ENCODE data around the gene TOLLIP.

Gene TOLLIP

DNA sequence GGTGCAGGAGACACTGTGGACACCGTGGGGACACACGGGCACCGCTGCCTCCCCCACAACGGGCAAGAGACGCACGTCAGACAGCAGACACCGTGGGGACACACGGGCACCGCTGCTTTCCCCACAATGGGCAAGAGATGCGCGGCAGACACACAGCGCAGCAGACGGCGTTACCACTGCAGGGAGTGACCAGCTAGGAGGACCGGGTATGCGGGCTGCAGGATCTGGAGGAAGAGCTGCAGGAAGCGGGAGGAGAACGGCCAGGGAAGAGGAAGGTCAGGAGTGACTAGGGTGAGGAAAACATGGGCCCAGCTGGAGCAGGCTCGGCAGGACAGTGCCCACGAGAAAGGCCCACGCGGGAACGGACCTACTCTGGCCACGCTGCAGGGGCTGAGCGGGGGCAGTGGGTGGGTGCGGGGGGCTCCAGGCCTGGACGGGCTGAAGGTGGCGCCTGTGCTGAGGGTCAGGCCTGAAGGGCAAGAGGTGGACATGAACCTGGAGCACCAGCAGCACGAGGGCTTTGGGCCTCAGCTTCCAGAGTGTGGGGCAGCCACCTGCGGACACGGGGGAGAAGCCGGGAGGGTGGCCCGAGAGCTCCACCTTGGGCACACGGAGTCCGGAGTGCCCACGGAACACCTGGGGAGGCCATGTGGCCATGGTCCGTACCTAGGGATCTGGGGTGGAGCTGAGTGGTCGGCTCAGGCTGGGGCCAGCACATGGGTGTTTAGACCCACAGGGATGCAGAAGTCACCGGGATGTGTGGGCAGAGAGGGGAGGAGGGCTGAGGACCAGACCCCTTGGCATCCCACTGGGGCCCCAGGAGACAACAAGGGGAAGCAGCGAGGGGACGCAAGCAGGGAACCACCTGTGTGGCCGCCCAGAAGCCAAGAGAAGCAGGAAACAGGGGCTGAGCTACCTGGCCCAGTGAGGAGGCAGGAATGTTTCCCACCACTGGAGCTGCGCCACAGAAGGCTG, 16.5 kb downstream of the TOLLIP start:
- no peaks in the 10 kb centered on the region for H3K4me1 ChIP-seq (ENCODE audit: insufficient read depth, low read length)
- no peaks in the 10 kb centered on the region for H3K9me3 ChIP-seq (ENCODE audit: insufficient read depth, low read depth, low read length)
- H3K4me3 ChIP-seq (ENCODE audit: low read length): no peak overlapping the region
- no peaks in the 10 kb centered on the region for H3K27me3 ChIP-seq (ENCODE audit: insufficient read depth, low read length)
- no peak overlapping the region for H3K9ac ChIP-seq (ENCODE audit: low read depth, low read length)
- H3K36me3 ChIP-seq (ENCODE audit: insufficient read depth, low read depth, low read length): peaks cover 17% of the 10 kb centered on the region; the same call in 1 of the 2 replicates
- no peak overlapping the region for H3K27ac ChIP-seq (ENCODE audit: low read length)

DNA sequence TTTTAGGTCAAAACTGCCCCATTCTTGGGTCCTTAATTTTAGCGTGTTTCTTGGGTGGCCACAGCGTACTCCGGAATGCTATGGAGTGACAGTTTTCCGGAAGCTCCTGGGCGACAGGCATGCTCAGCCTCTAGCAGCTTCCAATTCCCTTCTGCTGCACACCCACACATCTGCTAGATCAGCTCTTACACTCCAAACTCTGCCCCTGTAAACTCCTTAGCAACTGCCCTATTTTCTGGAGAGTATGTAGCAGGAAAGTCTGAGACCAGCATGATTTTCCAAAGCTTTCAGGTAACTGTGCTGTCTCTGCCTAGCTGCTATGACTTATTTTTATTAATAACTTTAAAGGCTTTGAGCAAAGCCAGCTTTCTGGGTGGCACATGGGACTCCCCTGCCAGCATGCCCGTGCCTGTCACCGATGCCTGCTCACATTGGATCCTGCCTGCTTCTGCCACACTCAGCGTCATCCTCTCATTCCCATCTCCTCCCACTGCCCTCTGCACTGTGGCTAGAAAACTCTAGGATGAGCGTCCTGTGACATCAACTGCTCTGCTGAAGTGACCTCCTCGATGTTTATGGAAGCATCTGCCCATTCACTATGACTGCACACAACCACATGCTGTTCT, 17.3 kb downstream of the TOLLIP start:
- H3K9ac ChIP-seq (ENCODE audit: low read depth, low read length): no peak overlapping the region
- no peaks in the 10 kb centered on the region for H3K27me3 ChIP-seq (ENCODE audit: insufficient read depth, low read length)
- no peak overlapping the region for H3K4me3 ChIP-seq (ENCODE audit: low read length)
- no peaks in the 10 kb centered on the region for H3K9me3 ChIP-seq (ENCODE audit: insufficient read depth, low read depth, low read length)
- peaks cover 17% of the 10 kb centered on the region; the same call in 1 of the 2 replicates for H3K36me3 ChIP-seq (ENCODE audit: insufficient read depth, low read depth, low read length)
- H3K27ac ChIP-seq (ENCODE audit: low read length): no peak overlapping the region
- no peaks in the 10 kb centered on the region for H3K4me1 ChIP-seq (ENCODE audit: insufficient read depth, low read length)

DNA sequence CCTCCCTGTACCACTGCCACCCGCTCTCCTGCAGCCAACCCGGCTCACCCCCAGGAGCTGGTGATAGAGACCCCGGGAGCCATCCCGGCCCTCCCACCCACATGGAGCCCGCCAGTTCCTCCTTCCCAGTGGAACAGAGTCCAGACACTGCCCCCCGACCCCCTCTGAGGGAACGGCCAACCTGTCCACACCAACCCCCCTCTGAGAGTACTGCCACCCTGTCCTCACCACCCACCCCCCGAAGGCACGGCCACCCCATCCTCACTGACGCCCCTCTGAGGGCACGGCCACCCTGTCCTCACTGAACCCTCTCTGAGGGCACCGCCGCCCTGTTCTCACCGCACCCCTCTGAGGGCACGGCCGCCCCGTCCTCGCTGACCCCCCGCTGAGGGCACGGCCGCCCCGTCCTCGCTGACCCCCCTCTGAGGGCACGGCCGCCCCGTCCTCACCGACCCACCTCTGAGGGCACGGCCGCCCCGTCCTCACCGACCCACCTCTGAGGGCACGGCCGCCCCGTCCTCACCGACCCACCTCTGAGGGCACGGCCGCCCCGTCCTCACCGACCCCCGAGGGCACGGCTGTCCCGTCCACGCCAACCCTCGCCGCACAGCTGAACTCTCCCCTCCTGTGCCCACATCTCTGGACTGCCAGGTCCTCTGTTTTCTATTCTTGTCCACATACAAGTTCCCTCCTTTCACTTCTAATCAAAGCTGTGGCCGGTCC, 18.0 kb downstream of the TOLLIP start:
- Histone ChIP-seq H3K9ac (ENCODE audit: low read depth, low read length) (no peak overlapping the region), H3K4me1 (ENCODE audit: insufficient read depth, low read length) (no peaks in the 10 kb centered on the region), H3K27me3 (ENCODE audit: insufficient read depth, low read length) (no peaks in the 10 kb centered on the region), H3K27ac (ENCODE audit: low read length) (no peak overlapping the region), H3K36me3 (ENCODE audit: insufficient read depth, low read depth, low read length) (peaks cover 22% of the 10 kb centered on the region; the same call in 1 of the 2 replicates), H3K9me3 (ENCODE audit: insufficient read depth, low read depth, low read length) (no peaks in the 10 kb centered on the region), H3K4me3 (ENCODE audit: low read length) (no peak overlapping the region)

DNA sequence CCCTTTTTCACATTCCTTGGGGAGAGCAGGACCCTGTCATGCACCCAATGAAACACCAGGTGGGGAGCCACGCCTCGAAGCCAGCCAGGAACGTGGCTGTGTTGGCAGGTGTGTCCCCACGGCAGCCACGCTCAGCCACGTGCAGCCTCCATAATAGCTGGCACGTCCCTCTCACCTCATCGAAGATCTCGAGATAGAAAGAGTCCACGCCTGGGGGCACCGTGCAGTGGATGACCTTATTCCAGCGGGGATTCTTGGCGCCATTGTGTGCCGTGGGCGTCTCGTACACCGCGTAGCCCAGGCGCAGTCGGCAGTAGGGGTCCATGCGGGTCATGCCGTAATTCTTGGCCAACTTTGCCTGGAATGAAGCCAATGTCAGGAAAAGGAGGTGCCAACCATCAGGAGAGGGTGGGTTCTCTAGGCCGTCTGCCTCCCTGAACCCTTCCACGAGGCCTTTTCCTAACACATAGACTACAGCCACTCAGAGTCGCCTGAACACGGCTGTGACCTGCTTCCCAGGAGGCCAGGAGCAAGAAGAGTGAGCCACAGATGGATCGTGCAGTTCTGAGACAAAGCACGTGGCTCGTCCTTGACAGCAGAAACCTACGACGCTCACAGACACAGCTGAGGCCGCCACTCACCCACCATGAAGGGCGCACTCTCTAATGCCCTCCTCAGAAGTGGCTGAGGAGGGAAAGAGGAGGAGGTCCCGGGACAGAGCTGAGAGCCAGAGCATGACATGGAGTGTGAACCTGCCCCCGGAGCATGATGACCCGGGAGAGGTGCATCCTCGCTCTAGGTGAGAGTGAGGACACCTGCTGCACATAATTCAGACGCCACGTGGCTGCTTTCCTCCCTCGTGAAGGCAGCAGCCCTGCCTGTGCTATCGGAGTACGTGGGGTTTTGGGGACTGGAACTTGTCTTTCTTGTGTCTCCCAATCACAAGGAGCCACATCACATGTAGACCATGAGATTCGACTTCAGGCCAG, 19.1 kb downstream of the TOLLIP start:
- H3K36me3 ChIP-seq (ENCODE audit: insufficient read depth, low read depth, low read length): peaks cover 33% of the 10 kb centered on the region
- H3K9me3 ChIP-seq (ENCODE audit: insufficient read depth, low read depth, low read length): no peaks in the 10 kb centered on the region
- no peaks in the 10 kb centered on the region for H3K27me3 ChIP-seq (ENCODE audit: insufficient read depth, low read length)
- no peak overlapping the region for H3K4me3 ChIP-seq (ENCODE audit: low read length)
- H3K4me1 ChIP-seq (ENCODE audit: insufficient read depth, low read length): no peaks in the 10 kb centered on the region
- no peak overlapping the region for H3K27ac ChIP-seq (ENCODE audit: low read length)
- H3K9ac ChIP-seq (ENCODE audit: low read depth, low read length): no peak overlapping the region

DNA sequence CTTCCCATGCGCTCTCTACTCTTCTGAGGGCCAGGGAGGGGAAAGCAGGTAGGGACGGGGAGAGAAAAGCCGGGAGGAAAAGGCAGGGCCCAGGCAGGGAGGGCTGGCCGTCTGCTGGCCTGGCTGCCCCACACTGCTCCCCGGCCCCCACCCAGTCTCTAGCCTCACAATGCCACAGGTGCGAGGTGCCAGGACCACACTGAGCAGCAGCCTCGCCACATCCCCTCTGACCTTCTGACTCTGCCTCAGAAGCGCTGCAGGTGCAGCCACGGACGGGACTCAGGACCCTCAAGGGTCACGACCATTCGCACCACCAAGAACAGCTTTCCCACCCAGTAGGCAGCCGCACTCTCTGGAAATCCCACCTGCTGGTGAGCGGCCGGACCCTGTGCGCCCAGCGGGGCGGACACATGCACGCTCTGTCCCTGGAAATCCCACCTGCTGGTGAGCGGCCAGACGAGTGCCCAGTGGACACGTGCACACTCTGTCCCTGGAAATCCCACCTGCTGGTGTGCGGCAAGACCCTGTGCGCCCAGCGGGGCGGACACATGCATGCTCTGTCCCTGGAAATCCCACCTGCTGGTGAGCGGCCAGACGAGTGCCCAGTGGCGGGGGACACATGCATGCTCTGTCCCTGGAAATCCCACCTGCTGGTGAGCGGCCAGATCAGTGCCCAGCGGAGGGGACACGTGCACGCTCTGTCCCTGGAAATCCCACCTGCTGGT, 20.1 kb downstream of the TOLLIP start:
- Histone ChIP-seq H3K27me3 (ENCODE audit: insufficient read depth, low read length) (no peaks in the 10 kb centered on the region), H3K9me3 (ENCODE audit: insufficient read depth, low read depth, low read length) (no peaks in the 10 kb centered on the region), H3K9ac (ENCODE audit: low read depth, low read length) (no peak overlapping the region), H3K27ac (ENCODE audit: low read length) (no peak overlapping the region), H3K36me3 (ENCODE audit: insufficient read depth, low read depth, low read length) (peaks cover 38% of the 10 kb centered on the region), H3K4me3 (ENCODE audit: low read length) (no peak overlapping the region), H3K4me1 (ENCODE audit: insufficient read depth, low read length) (no peaks in the 10 kb centered on the region)

DNA sequence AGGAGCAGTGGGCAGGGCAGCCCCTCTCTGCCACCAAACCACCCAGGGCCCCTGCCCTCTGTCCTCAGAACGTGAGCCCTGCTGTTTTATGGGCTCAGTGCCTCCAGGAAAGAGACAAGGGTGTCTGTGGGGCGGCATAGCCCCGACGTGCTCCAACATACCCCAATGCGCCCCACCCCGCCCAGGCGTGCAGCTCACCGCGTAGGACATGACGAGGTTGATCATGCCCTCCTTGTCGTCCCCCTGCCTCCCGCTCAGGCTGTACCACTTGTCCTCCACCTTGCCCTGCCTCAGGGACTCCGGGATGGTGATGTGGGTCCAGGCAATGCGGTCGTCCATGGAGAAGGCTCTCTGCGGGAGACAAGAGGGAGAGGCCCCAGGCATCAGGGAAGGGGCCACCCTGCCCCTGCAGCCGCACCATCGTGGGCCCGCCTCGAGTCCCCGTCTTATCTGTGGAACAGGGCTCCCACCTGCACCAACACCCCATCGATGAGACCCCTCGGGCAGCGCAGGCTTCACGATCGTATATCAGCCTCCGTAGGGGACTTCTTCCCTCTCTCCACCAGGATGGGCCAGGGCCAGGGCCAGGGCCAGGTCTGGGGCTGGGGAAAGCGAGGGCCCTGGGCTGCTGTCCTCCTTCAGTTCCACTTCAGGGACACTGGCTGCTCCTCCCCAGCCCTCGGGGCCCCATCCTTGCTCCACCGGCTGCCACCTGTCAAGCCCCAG, 20.8 kb downstream of the TOLLIP start:
- H3K36me3 ChIP-seq (ENCODE audit: insufficient read depth, low read depth, low read length): peaks cover 38% of the 10 kb centered on the region
- H3K27ac ChIP-seq (ENCODE audit: low read length): no peak overlapping the region
- H3K27me3 ChIP-seq (ENCODE audit: insufficient read depth, low read length): no peaks in the 10 kb centered on the region
- no peak overlapping the region for H3K9ac ChIP-seq (ENCODE audit: low read depth, low read length)
- no peaks in the 10 kb centered on the region for H3K9me3 ChIP-seq (ENCODE audit: insufficient read depth, low read depth, low read length)
- no peaks in the 10 kb centered on the region for H3K4me1 ChIP-seq (ENCODE audit: insufficient read depth, low read length)
- H3K4me3 ChIP-seq (ENCODE audit: low read length): no peak overlapping the region

DNA sequence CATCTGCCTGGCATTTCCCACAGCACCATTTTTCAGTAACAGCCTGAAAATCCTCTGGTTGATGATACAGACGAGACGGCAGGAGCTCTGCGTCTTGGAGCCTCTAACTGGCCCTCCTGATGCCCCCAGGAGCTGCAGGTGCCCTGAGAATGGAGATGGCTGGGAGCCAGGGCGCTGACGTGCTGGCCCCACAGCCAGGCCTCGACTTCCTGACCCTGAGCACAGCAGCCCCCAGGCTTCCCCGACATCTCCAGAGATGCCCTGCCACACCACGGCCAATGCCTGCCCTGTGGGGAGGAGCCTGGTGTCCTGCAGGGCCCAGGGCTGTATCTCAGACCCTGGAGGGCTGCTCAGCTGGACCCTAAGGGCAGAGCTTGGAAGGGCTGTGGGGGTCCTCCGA, 21.5 kb downstream of the TOLLIP start:
- Histone ChIP-seq H3K4me1 (ENCODE audit: insufficient read depth, low read length) (no peaks in the 10 kb centered on the region), H3K36me3 (ENCODE audit: insufficient read depth, low read depth, low read length) (peaks cover 38% of the 10 kb centered on the region)

DNA sequence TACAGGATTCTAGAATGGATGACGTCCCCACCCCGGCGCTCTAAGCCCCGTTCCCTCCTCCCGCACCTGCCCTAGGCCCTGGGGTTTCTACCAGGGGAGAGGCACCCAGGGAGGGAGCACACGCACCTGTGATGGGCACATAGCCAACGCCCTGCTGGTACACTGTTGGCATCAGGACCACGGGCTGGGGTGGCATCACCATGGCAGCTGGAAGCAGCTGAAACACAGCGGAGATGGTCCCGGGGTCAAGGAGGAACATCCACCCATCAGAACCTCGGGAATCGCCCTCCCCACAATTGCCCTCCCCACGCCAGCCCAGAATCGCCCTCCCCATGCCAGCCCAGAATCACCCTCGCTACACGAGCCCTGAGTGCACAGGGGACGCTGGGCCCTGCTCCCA, 23.6 kb downstream of the TOLLIP start:
- Histone ChIP-seq H3K4me3 (ENCODE audit: low read length) (no peak overlapping the region), H3K27me3 (ENCODE audit: insufficient read depth, low read length) (no peaks in the 10 kb centered on the region), H3K36me3 (ENCODE audit: insufficient read depth, low read depth, low read length) (peaks cover 40% of the 10 kb centered on the region), H3K9ac (ENCODE audit: low read depth, low read length) (no peak overlapping the region), H3K4me1 (ENCODE audit: insufficient read depth, low read length) (no peaks in the 10 kb centered on the region), H3K27ac (ENCODE audit: low read length) (no peak overlapping the region), H3K9me3 (ENCODE audit: insufficient read depth, low read depth, low read length) (no peaks in the 10 kb centered on the region)

More for the DNA sequence above, 21.5 kb downstream of the TOLLIP start:
- Histone ChIP-seq H3K9me3 (ENCODE audit: insufficient read depth, low read depth, low read length) (no peaks in the 10 kb centered on the region), H3K27me3 (ENCODE audit: insufficient read depth, low read length) (no peaks in the 10 kb centered on the region), H3K4me3 (ENCODE audit: low read length) (no peak overlapping the region), H3K27ac (ENCODE audit: low read length) (no peak overlapping the region), H3K9ac (ENCODE audit: low read depth, low read length) (no peak overlapping the region)

DNA sequence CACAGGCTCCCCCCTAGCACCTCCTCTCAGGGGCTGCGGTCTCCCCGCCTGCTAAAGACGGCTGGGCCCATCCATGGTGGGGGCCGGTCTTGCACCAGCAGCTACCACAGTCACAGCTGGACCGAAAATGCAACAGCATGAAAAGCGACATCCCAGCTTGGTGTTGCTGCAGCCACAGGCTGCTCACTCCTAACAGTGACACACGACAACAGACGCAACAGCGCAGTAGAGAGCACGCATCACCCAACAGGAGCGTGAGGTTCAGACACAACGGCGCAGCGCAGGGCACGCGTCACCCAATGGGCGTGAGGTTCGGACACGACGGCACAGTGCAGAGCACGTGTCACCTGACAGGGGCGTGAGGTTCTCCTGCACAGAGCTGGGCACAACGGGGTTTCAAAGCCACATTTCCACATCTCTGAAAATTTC, 24.1 kb downstream of the TOLLIP start:
- H3K36me3 ChIP-seq (ENCODE audit: insufficient read depth, low read depth, low read length): peaks cover 37% of the 10 kb centered on the region
- H3K4me3 ChIP-seq (ENCODE audit: low read length): no peak overlapping the region
- no peak overlapping the region for H3K27ac ChIP-seq (ENCODE audit: low read length)

DNA sequence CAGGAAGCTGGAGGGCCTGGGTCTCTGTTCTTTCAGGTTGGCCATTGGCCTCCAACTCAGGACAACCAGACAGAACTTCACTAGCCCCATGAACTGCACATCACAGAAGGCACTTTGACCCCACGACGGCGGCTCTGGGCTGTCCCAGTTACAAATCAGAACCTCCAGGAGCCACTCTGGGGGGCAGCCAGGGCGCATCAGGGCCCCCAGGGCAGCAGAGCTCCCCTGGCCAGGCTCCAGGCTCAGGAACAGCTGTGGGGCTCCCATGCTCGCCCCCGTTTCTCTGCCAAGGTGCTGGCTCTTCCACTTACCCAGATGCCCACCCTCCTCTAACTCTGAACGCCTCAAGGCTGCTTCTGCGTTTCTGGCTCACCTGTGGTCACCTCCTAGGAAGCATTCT, 25.5 kb downstream of the TOLLIP start:
- H3K36me3 ChIP-seq (ENCODE audit: insufficient read depth, low read depth, low read length): peaks cover 26% of the 10 kb centered on the region
- no peak overlapping the region for H3K9ac ChIP-seq (ENCODE audit: low read depth, low read length)
- H3K9me3 ChIP-seq (ENCODE audit: insufficient read depth, low read depth, low read length): no peaks in the 10 kb centered on the region
- H3K27me3 ChIP-seq (ENCODE audit: insufficient read depth, low read length): no peaks in the 10 kb centered on the region
- H3K27ac ChIP-seq (ENCODE audit: low read length): no peak overlapping the region
- H3K4me1 ChIP-seq (ENCODE audit: insufficient read depth, low read length): no peaks in the 10 kb centered on the region
- no peak overlapping the region for H3K4me3 ChIP-seq (ENCODE audit: low read length)

More for the DNA sequence above, 24.1 kb downstream of the TOLLIP start:
- Histone ChIP-seq H3K9ac (ENCODE audit: low read depth, low read length) (no peak overlapping the region), H3K27me3 (ENCODE audit: insufficient read depth, low read length) (no peaks in the 10 kb centered on the region), H3K4me1 (ENCODE audit: insufficient read depth, low read length) (no peaks in the 10 kb centered on the region), H3K9me3 (ENCODE audit: insufficient read depth, low read depth, low read length) (no peaks in the 10 kb centered on the region)
